MCF 10A (cell line): ENCODE results near the gene UFC1. TPM values are rescaled to one million over a fixed set of nuclear protein-coding genes. Genes with fewer than 3 reads are reported as not detected.
A peak's percentile ranks its signal among the peaks of the same experiment; 100 is the strongest.

ENCODE experiments used
- BruUV-seq: library from RNA; stranded (reverse); fragments of 400-500 nt; replicated peaks from 2 replicates; lab custom pipeline; 2021; lab: Mats Ljungman, UMichigan
- CTCF ChIA-PET: fragments of 300-600 bp; sonication (Branson Sonifier 250); formaldehyde crosslinking; extraction: SDS; loops from one replicate; lab custom pipeline; 2021; ENCODE audit warnings: antibody characterized with exemption, inconsistent platforms; lab: Yijun Ruan, JAX
- POLR2A ChIA-PET: fragments of 300-600, 350-650 bp; sonication (Branson Sonifier 250); formaldehyde crosslinking; extraction: SDS; loops from one replicate; lab custom pipeline; 2020; ENCODE audit warnings: antibody characterized with exemption, inconsistent platforms; lab: Yijun Ruan, JAX
- DNase-seq: peaks from one replicate; pipeline ENCODE4 v3.0.0-alpha.2; 2018; ENCODE audit not compliant: unreplicated experiment
- H3K27ac Mint-ChIP-seq: one replicate; pipeline ENCODE4 v1.8.0; 2022; ENCODE audit warnings: mild to moderate bottlenecking, low read depth, mixed read lengths; ENCODE audit not compliant: unreplicated experiment
- H3K27me3 Mint-ChIP-seq: one replicate; pipeline ENCODE4 v1.8.0; 2022; ENCODE audit warnings: mixed read lengths; ENCODE audit not compliant: insufficient read depth, unreplicated experiment
- H3K36me3 Mint-ChIP-seq: one replicate; pipeline ENCODE4 v1.8.0; 2022; ENCODE audit warnings: mild to moderate bottlenecking, moderate library complexity, mixed read lengths; ENCODE audit not compliant: insufficient read depth, unreplicated experiment
- H3K4me1 Mint-ChIP-seq: one replicate; pipeline ENCODE4 v1.8.0; 2022; ENCODE audit warnings: mixed read lengths; ENCODE audit not compliant: insufficient read depth, unreplicated experiment
- H3K4me3 Mint-ChIP-seq: one replicate; pipeline ENCODE4 v1.8.0; 2022; ENCODE audit warnings: mild to moderate bottlenecking, moderate library complexity, mixed read lengths; ENCODE audit not compliant: unreplicated experiment
- H3K9me3 Mint-ChIP-seq: one replicate; pipeline ENCODE4 v1.8.0; 2022; ENCODE audit warnings: mixed read lengths; ENCODE audit not compliant: unreplicated experiment
- intact Hi-C: fragments of 100-400 bp; cut with micrococcal nuclease; formaldehyde crosslinking; loops from 2 replicates; pipeline ENCODE4 v1.14.1; 2022
- total RNA-seq: library from RNA; stranded (reverse); gene quantifications from 2 replicates; pipeline ENCODE4 v1.2.3, GENCODE V29; 2022
- TF ChIP-seq, protein P1 (sequence below): fragments of 200-600 bp; IDR thresholded peaks from one replicate; pipeline ENCODE4 v1.8.0; 2022; ENCODE audit warnings: antibody characterized with exemption, mild to moderate bottlenecking; ENCODE audit not compliant: unreplicated experiment

The UFC1 gene
- total RNA-seq, 1 experiment from 2014 or later: 125 TPM

DNA sequence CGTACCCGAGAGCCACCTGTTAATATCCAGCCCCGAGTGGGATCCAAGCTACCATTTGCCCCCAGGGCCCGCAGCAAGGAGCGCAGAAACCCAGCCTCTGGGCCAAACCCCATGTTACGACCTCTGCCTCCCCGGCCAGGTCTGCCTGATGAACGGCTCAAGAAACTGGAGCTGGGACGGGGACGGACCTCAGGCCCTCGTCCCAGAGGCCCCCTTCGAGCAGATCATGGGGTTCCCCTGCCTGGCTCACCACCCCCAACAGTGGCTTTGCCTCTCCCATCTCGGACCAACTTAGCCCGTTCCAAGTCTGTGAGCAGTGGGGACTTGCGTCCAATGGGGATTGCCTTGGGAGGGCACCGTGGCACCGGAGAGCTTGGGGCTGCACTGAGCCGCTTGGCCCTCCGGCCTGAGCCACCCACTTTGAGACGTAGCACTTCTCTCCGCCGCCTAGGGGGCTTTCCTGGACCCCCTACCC is 6.9 kb downstream of the UFC1 start:
- Mint-ChIP-seq H3K27ac (no peak overlapping the region), H3K4me1 (peaks cover 45% of the 10 kb centered on the region), H3K4me3 (peak overlapping the region; percentile 87), H3K36me3 (peaks cover 66% of the 10 kb centered on the region), H3K9me3 (no peaks in the 10 kb centered on the region), H3K27me3 (no peaks in the 10 kb centered on the region)
- no peak for DNase-seq
- intact Hi-C loops: no loop called here
- CTCF ChIA-PET: interaction anchor here (0.6 to 0.7 kb wide), 2 partner anchors 150 to 1963 kb away, joined by 3 to 4 read pairs; no protein-coding TSS in a partner anchor
- POLR2A ChIA-PET: interaction anchor here (0.8 kb wide), 2 partner anchors 41 to 153 kb away, joined by 3 to 4 read pairs; partner anchors contain the start of genes NDUFS2 and SDHC
- TF ChIP-seq, protein P1, sequence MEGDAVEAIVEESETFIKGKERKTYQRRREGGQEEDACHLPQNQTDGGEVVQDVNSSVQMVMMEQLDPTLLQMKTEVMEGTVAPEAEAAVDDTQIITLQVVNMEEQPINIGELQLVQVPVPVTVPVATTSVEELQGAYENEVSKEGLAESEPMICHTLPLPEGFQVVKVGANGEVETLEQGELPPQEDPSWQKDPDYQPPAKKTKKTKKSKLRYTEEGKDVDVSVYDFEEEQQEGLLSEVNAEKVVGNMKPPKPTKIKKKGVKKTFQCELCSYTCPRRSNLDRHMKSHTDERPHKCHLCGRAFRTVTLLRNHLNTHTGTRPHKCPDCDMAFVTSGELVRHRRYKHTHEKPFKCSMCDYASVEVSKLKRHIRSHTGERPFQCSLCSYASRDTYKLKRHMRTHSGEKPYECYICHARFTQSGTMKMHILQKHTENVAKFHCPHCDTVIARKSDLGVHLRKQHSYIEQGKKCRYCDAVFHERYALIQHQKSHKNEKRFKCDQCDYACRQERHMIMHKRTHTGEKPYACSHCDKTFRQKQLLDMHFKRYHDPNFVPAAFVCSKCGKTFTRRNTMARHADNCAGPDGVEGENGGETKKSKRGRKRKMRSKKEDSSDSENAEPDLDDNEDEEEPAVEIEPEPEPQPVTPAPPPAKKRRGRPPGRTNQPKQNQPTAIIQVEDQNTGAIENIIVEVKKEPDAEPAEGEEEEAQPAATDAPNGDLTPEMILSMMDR: no peak
- no TSS peak for BruUV-seq

DNA sequence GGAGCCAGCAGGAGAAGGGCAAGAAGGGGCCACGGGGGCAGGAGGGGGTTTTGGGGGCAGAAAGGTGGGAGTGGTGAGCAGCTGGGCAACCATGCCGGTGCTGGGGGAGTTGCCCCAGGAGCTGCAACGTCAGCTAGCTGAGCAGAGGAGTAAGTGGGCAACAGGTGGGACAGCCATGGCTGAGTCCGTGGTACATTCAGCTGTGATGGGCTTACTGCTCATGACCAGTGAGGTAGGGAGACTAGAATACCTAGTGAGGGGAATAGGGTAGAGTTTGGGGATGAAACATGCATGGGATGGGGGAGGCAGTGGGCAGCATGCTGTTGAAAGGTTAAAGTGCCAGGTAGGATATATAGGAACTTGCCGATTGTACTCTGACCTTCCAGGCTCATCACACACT is 7.9 kb downstream of the UFC1 start:
- CTCF ChIA-PET: interaction anchor here (0.6 to 1.3 kb wide), 6 partner anchors 14 to 220 kb away, joined by 3 read pairs; no protein-coding TSS in a partner anchor
- no TSS peak for BruUV-seq

DNA sequence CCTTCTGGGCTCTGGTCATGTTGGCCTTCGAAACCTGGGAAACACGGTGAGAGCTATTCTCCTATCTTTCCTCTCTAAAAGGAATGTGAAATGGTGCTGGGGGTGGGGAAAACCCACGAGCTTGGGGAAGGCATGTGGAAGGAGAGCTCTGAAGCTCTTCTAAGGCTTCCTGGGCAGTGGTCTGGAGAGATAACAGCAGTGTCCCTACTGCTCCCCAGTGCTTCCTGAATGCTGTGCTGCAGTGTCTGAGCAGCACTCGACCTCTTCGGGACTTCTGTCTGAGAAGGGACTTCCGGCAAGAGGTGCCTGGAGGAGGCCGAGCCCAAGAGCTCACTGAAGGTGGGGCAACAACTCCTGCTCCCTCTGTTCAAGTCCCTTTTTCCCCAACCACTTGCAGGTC is 8.3 kb downstream of the UFC1 start:
- TF ChIP-seq, protein P1: no peak
- Mint-ChIP-seq H3K27me3 (no peaks in the 10 kb centered on the region), H3K9me3 (no peaks in the 10 kb centered on the region), H3K4me3 (no peak overlapping the region), H3K27ac (peak overlapping the region; percentile 72), H3K4me1 (peaks cover 56% of the 10 kb centered on the region), H3K36me3 (peaks cover 64% of the 10 kb centered on the region)
- DNase-seq: no peak
- POLR2A ChIA-PET: interaction anchor here (0.6 to 1.5 kb wide), 3 partner anchors 8 to 696 kb away, joined by 3 to 7 read pairs (median 6); partner anchors contain the start of genes B4GALT3 and UFC1
- BruUV-seq: no TSS peak
- intact Hi-C loops: no loop called here
- CTCF ChIA-PET: interaction anchor here (0.6 to 1.3 kb wide), 7 partner anchors 14 to 220 kb away, joined by 3 read pairs; no protein-coding TSS in a partner anchor

More for the DNA sequence above, 7.9 kb downstream of the UFC1 start:
- H3K36me3 Mint-ChIP-seq: peaks cover 68% of the 10 kb centered on the region
- peak overlapping the region; percentile 25 for H3K27ac Mint-ChIP-seq
- H3K4me1 Mint-ChIP-seq: peaks cover 53% of the 10 kb centered on the region
- H3K9me3 Mint-ChIP-seq: no peaks in the 10 kb centered on the region
- no peak for DNase-seq
- intact Hi-C loops: no loop called here
- no peaks in the 10 kb centered on the region for H3K27me3 Mint-ChIP-seq
- POLR2A ChIA-PET: interaction anchor here (0.6 to 1.5 kb wide), 4 partner anchors 8 to 696 kb away, joined by 3 to 7 read pairs (median 4); partner anchors contain the start of genes B4GALT3, NDUFS2 and UFC1
- TF ChIP-seq, protein P1: no peak
- no peak overlapping the region for H3K4me3 Mint-ChIP-seq

DNA sequence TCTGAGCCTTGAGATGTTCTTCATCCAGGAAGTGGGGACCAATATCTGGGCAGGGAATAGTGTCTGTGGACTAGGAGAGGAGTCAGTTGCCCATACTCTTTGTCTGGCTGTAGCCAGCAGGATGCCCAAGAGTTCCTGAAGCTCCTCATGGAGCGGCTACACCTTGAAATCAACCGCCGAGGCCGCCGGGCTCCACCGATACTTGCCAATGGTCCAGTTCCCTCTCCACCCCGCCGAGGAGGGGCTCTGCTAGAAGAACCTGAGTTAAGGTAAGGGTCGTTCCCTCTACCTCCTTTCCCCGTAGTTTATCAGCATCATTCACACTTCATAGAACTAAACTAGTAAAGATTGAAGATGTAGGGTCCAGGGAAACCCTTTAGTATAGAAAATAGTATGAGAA is 9.0 kb downstream of the UFC1 start:
- Mint-ChIP-seq H3K27me3 (no peaks in the 10 kb centered on the region), H3K9me3 (no peaks in the 10 kb centered on the region), H3K36me3 (peaks cover 56% of the 10 kb centered on the region), H3K27ac (peak overlapping the region; percentile 72), H3K4me3 (no peak overlapping the region), H3K4me1 (peaks cover 59% of the 10 kb centered on the region)
- POLR2A ChIA-PET: interaction anchor here (1.2 to 1.5 kb wide), 2 partner anchors 9 to 14 kb away, joined by 6 to 7 read pairs; partner anchors contain the start of genes B4GALT3 and UFC1
- TF ChIP-seq, protein P1: no peak
- no TSS peak for BruUV-seq
- CTCF ChIA-PET: interaction anchor here (0.7 to 1.3 kb wide), 3 partner anchors 13 to 89 kb away, joined by 3 read pairs; no protein-coding TSS in a partner anchor
- no peak for DNase-seq
- intact Hi-C loops: no loop called here
